ENCODE data around the gene RNF175. TPM values are rescaled to one million over a fixed set of nuclear protein-coding genes. Genes with fewer than 3 reads are reported as not detected.

The RNF175 gene
- total RNA-seq, 1 donor from 2014 or later, result 1.9 TPM

DNA sequence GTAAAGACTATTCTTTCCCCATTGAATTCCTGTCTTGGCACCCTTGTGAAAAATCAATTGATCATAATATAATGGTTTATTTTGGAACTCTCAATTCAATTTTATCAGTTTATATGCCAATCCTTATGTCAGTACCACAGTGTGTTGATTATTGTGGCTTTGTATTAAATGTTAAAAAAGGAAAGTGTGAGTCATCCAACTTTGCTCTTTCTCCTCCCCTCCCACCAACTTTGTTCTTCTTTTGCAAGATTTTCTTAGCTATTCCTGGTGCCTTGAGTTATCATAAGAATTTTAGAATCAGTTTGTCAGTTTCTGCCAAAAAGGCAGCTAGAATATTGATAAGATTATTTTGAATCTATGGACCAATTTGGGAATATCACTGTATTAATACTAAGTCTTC, 11.2 kb upstream of the RNF175 start:
- no peak overlapping the region for H3K4me3 Mint-ChIP-seq (ENCODE audit: low read depth)

DNA sequence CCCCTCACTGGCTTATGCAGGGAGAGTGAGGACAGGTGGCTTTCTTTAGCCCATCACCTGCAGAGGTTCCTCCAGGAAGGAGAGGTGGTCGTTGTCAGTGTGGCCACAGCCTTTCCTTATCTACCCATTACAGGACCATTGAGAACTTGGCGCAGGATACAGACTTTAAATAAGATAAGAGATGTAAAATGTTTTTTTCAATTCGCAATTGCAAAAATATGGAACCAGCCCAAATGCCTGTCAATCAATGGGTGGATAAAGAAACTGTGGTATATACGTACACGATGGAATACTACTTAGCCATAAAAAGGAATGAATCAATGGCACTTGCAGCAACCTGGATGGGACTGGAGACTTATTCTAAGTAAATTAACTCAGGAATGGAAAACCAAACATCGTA, 6.9 kb upstream of the RNF175 start:
- Mint-ChIP-seq H3K27ac (no peak overlapping the region), H3K9me3 (ENCODE audit: low read depth) (peaks cover 10% of the 10 kb centered on the region), H3K36me3 (ENCODE audit: insufficient read depth) (peaks cover 1% of the 10 kb centered on the region), H3K4me3 (ENCODE audit: low read depth) (no peak overlapping the region), H3K4me1 (ENCODE audit: low read depth) (peaks cover 14% of the 10 kb centered on the region), H3K27me3 (peaks cover 15% of the 10 kb centered on the region)
- no peak for DNase-seq (ENCODE audit: low spot score, unreplicated experiment)
- TF ChIP-seq, protein P1, sequence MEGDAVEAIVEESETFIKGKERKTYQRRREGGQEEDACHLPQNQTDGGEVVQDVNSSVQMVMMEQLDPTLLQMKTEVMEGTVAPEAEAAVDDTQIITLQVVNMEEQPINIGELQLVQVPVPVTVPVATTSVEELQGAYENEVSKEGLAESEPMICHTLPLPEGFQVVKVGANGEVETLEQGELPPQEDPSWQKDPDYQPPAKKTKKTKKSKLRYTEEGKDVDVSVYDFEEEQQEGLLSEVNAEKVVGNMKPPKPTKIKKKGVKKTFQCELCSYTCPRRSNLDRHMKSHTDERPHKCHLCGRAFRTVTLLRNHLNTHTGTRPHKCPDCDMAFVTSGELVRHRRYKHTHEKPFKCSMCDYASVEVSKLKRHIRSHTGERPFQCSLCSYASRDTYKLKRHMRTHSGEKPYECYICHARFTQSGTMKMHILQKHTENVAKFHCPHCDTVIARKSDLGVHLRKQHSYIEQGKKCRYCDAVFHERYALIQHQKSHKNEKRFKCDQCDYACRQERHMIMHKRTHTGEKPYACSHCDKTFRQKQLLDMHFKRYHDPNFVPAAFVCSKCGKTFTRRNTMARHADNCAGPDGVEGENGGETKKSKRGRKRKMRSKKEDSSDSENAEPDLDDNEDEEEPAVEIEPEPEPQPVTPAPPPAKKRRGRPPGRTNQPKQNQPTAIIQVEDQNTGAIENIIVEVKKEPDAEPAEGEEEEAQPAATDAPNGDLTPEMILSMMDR (IDR thresholded peaks at IDR 0.05; ENCODE audit: unreplicated experiment), result no peak

More for the DNA sequence above, 11.2 kb upstream of the RNF175 start:
- Mint-ChIP-seq H3K36me3 (ENCODE audit: insufficient read depth) (peaks cover 1% of the 10 kb centered on the region), H3K4me1 (ENCODE audit: low read depth) (peaks cover 8% of the 10 kb centered on the region), H3K27ac (no peak overlapping the region), H3K9me3 (ENCODE audit: low read depth) (peaks cover 11% of the 10 kb centered on the region), H3K27me3 (peaks cover 5% of the 10 kb centered on the region)
- TF ChIP-seq, protein P1 (IDR thresholded peaks at IDR 0.05; ENCODE audit: unreplicated experiment), result no peak
- DNase-seq (ENCODE audit: low spot score, unreplicated experiment), result no peak

DNA sequence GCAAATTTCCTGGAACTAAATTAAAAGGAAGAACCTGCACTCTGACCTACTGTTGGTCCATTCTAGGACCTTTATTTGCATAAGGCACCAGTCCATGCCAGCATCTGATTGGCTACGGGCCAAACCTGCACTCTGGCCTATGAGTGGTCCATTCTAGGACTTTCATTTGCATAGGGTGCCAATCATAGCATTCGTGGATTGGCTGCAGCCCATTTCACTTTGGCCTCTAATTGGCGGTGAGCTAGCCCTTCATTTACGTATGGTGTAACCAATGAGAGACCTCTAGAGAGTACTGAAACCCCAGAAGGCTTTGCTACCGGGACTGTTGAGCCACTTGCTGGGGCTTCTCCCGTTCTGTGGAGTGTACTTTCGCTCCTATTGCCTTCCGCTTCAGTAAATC, 6.1 kb upstream of the RNF175 start:
- Mint-ChIP-seq H3K27me3 (peaks cover 23% of the 10 kb centered on the region), H3K4me1 (ENCODE audit: low read depth) (peaks cover 14% of the 10 kb centered on the region)

DNA sequence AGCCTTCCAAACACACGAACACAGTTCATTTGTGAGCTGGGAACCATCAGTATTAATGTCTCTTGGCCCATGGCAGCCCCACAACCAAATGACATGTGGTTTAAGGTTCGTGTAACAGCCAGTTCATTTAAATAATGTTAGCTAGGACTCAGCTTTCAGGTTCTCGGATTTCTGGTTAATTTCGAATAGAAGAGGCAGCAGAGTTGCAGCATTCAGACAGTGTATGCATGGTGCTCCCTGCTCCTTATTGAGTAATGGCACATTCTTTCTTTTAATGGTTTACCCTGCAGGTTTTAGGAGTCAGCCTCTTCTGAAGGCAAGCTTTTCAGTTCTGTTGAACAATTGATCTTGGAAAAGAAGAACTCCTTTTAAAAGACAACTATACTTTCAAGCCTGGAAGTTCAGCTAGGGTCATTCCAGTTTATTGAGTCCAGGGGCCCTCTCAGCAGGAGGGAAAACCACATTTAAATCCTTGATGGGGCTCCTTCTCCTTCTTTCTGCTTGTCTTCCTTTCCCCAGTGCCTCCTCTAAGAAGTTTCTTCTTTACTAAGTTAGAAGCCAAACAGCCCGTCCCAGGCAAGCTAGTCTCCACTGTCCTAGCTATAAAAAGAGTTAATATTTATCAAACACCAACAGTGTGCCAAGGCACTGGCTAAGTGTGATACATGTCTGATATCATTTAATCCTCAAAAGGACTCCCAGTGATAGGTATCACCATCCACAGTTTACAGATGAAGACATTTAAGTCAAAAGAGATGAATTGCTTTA, 5.0 kb upstream of the RNF175 start:
- Mint-ChIP-seq H3K27me3 (peaks cover 28% of the 10 kb centered on the region), H3K27ac (no peak overlapping the region), H3K4me1 (ENCODE audit: low read depth) (peaks cover 14% of the 10 kb centered on the region), H3K9me3 (ENCODE audit: low read depth) (no peaks in the 10 kb centered on the region), H3K4me3 (ENCODE audit: low read depth) (no peak overlapping the region), H3K36me3 (ENCODE audit: insufficient read depth) (no peaks in the 10 kb centered on the region)
- DNase-seq (ENCODE audit: low spot score, unreplicated experiment), result no peak
- TF ChIP-seq, protein P1 (IDR thresholded peaks at IDR 0.05; ENCODE audit: unreplicated experiment), result no peak

More for the DNA sequence above, 6.1 kb upstream of the RNF175 start:
- peaks cover 5% of the 10 kb centered on the region for H3K9me3 Mint-ChIP-seq (ENCODE audit: low read depth)
- no peaks in the 10 kb centered on the region for H3K36me3 Mint-ChIP-seq (ENCODE audit: insufficient read depth)
- H3K4me3 Mint-ChIP-seq (ENCODE audit: low read depth), result no peak overlapping the region
- TF ChIP-seq, protein P1 (IDR thresholded peaks at IDR 0.05; ENCODE audit: unreplicated experiment), result no peak
- DNase-seq (ENCODE audit: low spot score, unreplicated experiment), result no peak
- no peak overlapping the region for H3K27ac Mint-ChIP-seq

DNA sequence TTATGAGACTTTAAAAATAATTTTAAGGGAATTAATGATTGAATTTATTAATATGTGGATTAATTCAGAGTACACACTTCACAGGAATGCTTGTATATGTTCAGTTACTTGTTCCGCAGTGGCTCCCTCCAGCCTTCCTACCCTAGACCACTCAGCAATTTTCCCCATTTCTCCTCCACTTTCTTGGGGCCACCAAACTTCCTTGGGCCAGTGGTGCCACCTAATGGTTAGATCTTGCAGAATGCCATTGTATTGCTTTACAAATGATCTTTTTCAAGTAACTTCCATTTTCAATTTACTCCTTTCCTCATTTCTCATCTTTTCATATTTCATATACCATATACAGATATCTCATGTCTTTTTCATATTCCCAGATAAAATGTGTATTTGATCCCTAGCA, 3.6 kb upstream of the RNF175 start:
- TF ChIP-seq, protein P1 (IDR thresholded peaks at IDR 0.05; ENCODE audit: unreplicated experiment), result peak; percentile 37
- Mint-ChIP-seq H3K36me3 (ENCODE audit: insufficient read depth) (no peaks in the 10 kb centered on the region), H3K4me1 (ENCODE audit: low read depth) (peaks cover 10% of the 10 kb centered on the region), H3K27me3 (peaks cover 38% of the 10 kb centered on the region), H3K4me3 (ENCODE audit: low read depth) (no peak overlapping the region), H3K27ac (no peak overlapping the region), H3K9me3 (ENCODE audit: low read depth) (no peaks in the 10 kb centered on the region)
- no peak for DNase-seq (ENCODE audit: low spot score, unreplicated experiment)

Measured in progenitor cell of endocrine pancreas (in vitro differentiated cells).